ENCODE data around the gene PBX1.

The PBX1 gene

GRCh38 chr1:164733734-164734133 is 174.8 kb downstream of the PBX1 start:
- no peak for DNase-seq

DNA sequence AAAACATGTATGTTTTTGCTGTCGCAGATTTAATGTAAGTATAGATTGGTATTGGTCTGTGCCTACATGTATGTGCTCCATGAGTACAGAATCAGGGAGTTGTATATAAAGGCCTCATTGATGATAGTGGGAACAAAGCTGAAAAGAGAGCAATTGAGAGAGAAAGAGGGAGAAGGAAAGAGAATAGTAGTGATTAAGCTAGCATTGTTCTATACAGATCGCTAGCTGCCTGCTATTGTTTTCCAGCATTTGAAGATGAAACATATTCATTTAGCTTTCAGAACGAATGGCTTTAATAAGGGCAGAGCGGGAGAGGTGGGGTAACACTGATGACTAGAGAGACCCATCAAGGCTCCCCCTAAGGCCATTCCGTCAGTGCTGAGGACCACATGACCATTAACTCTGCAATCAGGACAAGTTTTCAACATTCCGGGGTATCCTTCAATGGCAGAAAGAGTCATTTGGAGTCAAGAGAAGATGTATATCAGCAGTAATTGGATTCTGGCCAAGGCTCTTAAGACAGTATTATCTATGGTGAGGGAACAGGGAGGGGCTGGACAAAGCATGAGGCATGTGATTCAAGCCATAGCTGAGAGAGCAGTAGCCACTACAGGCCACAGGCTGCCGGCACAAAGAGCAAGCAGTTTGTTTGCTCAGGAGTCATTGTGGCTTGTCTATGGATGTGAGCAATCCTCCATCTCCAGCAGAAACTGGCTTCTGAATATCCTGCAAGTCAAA is 176.5 kb downstream of the PBX1 start:
- no peak for DNase-seq

GRCh38 chr1:164736137-164736536 is 177.2 kb downstream of the PBX1 start:
- no peak for DNase-seq

DNA sequence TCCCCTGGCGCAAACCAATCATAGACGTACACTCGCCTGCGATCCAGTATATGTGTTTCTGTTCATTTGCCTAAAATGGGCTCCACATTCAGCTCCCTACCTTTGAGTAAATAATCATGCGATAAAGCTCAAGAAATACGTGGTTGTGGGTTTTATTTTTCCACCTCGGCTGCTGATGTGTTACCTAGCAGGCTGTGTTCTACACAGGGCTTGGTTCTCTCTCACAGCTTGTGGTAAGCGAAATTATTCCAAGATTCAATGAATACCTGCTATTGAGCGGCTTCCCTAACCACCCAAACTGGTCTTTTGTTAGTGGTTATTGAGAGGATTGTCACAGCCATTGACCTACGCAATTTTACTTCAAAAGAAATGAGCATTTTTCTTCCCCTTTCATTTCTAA is 180.2 kb downstream of the PBX1 start:
- no peak for DNase-seq

GRCh38 chr1:164740000-164740526 is 181.1 kb downstream of the PBX1 start:
- no peak for DNase-seq

DNA sequence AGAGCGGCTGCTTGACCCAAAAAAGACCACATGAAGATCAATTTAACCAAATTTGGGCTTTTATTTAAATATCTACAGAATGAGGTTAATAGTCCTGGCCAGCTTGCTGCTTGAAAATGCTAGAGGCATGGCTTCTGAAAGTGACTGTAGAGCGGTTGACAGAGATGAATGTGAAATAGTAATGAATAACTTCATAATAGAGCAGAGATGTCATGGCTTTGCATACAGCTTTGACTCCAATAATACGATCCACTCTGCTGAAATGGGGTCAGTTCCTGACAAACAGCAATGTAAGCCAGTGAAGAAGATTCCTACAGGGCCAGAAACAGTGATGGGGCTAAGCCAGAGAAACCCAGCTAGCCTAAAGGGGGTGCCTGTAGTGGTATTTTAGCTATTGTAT is 183.8 kb downstream of the PBX1 start:
- DNase-seq: no peak

DNA sequence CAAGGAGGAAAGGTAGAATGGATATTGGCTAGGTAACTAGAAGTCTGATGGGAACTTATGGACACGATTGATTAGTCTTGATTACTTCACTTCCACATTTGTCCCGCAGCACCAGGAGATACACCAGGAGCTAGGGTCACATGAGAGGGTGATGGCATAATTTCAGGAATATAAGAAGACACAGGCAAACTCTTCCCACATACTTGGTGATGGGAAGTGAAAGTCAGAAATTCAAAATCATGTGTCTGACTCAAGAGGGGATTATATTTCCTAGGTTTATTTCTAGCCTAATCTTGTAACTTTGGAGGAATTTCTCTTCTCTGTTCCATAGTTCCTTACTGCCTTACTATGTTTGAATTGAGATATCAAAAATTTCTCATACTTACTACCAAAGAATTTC is 185.0 kb downstream of the PBX1 start:
- no peak for DNase-seq

- no peak for DNase-seq
Measured at GRCh38 chr1:164745736-164746135, 186.8 kb downstream of the PBX1 start.

- DNase-seq: no peak
Measured at GRCh38 chr1:164746632-164747031, 187.6 kb downstream of the PBX1 start.

- DNase-seq: no peak
Measured at GRCh38 chr1:164748253-164748899, 189.4 kb downstream of the PBX1 start.

GRCh38 chr1:164753521-164754077 is 194.6 kb downstream of the PBX1 start:
- DNase-seq: no peak

DNA sequence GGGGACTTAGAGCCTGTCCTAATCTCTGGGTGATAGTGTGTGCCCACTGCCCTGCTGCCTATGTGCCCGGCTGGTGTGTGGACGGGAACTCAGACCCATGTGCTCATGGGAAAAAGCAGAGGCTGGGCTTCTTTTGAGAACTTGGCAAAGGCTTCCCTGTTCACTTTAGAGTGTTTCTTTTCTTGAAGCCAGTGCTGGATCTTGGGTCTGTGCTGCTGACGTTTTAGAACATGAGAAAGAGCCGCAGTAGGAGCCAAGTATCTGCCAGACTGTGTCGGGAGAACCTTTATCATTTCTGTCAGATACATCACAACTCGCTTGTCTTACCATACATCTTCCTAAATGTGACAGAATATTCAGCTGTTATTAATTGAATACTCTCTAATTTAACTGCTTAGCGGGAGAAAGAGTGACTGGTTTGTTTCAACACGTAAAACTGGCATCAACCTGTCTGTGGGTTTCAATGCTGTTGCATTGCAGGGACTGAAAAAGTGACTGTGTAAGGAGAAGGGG is 195.2 kb downstream of the PBX1 start:
- DNase-seq: peak; percentile 43

- no peak for DNase-seq
Measured at GRCh38 chr1:164755690-164756089, 196.7 kb downstream of the PBX1 start.

- DNase-seq: no peak
Measured at GRCh38 chr1:164756741-164757140, 197.8 kb downstream of the PBX1 start.

- DNase-seq: no peak
Measured at GRCh38 chr1:164757625-164758024, 198.6 kb downstream of the PBX1 start.

DNA sequence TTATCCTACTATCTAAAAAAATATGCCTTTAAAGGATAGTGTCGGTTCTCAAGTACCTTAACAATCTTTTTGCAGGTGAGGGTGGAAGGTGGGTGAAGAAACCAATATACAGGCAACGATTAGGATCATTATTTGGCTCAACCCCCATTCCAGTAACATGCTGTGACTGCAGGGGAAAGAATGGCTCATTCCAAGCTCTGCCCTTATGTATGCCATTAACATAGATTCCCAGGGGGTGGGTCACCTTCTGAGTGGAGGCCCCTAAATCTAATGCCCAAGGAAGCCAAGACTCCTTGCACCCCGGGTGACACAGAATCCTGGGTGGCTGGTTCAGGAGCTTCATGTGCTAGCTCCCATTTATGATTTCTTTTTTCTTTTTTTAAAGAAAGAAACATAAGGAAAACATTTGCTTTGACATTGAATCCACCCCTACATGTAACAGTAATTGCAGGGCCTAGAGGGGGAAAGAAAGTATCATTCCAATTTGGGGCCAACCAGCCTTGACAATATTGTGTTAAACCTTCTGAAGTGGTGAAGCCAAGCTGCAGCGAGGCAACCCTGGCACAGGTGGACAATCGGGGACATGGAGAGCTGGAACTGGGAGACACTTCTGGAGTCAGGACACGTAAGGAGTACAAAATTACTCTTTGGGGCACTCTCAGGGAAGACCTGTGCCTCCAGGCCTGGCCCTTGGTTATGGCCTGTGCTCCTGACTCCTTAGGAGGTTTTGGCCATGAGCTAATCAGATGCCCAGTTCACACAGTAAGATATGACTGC is 200.3 kb downstream of the PBX1 start:
- no peak for DNase-seq

- DNase-seq: no peak
Measured at GRCh38 chr1:164759979-164760469, 201.0 kb downstream of the PBX1 start.

GRCh38 chr1:164760569-164760968 is 201.6 kb downstream of the PBX1 start:
- DNase-seq: no peak

DNA sequence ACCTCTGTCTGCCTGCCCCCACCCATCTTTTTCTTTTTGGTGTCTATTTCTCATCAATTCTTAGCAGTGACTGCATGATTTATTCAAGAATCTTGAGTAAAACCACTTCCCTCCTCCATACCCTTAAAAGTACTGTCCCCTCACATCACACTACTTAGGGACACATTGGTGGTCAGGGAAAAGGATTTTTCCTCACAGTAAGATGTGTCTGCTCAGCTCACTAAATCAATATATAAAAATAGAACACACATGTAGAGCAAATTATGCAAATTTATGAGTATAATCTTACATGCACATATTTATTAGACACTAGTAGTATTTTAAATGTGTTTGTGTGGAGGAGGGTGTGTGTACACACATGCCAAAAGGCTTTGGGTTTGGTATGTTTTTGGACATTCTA is 202.0 kb downstream of the PBX1 start:
- DNase-seq: no peak

DNA sequence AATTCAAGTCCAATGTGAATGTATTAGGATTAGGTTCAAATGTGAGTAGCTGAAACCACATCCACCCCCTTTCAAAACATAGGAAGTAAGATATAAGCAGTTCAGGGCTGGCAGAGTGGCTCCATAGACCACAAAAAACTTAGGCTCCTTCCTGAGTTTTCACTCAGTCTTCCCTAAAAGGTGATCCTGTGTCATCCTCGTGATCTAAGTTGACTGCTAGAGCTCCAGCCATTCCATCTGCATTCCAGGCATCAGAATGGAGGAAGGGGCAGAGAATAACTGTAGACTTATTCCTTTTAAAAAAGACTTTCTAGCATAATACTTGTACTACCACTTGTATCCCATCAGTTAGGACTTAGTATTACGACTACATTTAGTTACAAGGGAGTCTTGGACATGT is 204.1 kb downstream of the PBX1 start:
- no peak for DNase-seq

DNA sequence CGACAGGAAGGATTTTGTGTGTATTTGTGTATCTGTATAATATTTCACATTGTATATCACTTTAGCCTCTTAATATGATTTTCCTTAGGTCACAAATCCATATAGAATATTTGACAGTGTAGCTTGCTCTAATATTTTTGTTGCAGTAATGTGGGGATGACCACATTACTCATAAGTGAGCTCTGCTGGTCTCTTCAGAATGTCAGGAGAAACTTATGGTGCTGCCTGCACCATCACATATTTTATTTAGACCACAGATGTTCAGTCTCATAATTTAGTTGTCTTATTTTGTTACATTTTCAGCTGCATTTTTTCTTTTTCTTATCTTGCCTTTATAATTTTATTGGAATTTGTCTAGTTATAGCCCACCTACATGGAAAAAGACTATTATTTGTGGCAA is 205.3 kb downstream of the PBX1 start:
- DNase-seq: no peak

DNA sequence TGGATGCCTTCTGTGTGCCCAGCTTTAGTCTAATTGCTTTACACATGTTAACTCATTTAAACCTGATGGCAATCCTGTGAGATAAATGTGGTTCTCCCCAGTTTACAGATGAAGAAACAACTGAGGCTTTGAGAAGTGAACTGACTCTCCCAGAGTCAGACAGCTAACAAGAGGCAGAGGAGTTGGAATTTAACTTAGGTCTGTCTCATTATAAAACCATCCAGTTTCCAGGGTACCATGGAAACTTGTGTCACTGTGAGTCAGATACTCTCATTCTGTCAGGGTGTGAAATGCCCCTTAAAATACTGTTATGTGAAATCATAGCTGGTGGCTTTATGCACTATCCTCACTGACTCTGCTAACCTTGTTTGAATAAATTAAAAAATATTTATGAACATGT is 206.6 kb downstream of the PBX1 start:
- no peak for DNase-seq

Data from femur (tissue), 1 donor.